ENCODE measurements around the gene DCANP1.

DNA sequence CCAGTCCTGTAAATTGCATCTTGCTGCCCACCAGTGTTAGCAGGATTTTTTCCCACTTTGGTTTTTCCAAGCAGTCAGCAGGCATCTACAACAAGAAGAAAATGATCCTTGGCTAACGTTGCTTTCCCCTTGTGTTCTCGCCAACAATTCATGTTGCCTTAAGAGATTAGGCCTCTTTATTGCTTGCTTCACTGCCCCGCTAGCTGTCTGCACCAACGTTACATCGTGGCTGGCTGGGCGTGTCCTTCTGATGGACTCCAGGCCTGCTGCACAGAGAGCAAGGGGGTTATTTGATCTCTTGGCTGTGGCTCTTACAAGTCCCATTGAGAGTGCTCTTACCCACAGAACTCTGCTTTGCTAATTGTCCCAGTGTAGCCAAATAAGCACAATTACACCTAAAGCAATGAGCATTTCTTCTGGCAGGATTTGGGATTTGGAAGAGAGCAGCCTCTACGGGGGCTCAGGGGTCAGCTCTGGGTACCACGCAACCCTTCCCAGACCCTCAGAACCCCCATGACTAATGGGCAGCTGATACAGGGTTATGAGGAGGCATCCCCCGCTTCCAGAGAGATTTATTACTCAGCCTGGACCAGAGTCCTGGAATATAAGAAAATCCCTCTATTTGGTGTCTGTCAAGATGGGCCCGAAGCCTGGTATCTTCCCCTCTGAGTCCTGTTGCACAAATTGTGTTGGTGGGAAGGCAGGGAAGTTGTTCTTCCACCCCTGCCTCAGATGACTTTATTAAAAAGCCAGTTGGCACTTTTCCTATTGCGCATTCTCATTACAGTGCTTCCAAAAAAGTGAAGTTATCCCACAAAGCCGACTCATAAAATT is 17.6 kb downstream of the DCANP1 start:
- TF ChIP-seq, protein P1, sequence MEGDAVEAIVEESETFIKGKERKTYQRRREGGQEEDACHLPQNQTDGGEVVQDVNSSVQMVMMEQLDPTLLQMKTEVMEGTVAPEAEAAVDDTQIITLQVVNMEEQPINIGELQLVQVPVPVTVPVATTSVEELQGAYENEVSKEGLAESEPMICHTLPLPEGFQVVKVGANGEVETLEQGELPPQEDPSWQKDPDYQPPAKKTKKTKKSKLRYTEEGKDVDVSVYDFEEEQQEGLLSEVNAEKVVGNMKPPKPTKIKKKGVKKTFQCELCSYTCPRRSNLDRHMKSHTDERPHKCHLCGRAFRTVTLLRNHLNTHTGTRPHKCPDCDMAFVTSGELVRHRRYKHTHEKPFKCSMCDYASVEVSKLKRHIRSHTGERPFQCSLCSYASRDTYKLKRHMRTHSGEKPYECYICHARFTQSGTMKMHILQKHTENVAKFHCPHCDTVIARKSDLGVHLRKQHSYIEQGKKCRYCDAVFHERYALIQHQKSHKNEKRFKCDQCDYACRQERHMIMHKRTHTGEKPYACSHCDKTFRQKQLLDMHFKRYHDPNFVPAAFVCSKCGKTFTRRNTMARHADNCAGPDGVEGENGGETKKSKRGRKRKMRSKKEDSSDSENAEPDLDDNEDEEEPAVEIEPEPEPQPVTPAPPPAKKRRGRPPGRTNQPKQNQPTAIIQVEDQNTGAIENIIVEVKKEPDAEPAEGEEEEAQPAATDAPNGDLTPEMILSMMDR (conservative IDR thresholded peaks at IDR 0.05; ENCODE audit: low read length) = no peak
- no peak for TF ChIP-seq EZH2phosphoT487 (IDR thresholded peaks at IDR 0.05; ENCODE audit: borderline replicate concordance, low read depth, low read length)
